OCI-LY1 (cell line): ENCODE data around the gene AMPD2.
A peak's percentile ranks its signal among the peaks of the same experiment; 100 is the strongest.

Experiments
- H2AFZ ChIP-seq: fragments of 200-600 bp; sonication (generic), shearing (Covaris generic); 2 replicates; pipeline ENCODE4 v1.6.0; 2014; ENCODE audit warnings: antibody characterized with exemption, mild to moderate bottlenecking, low read length
- H3F3A ChIP-seq: fragments of 200-600 bp; sonication (generic), shearing (Covaris generic); 2 replicates; pipeline ENCODE4 v1.6.0; 2014; ENCODE audit warnings: mild to moderate bottlenecking, antibody characterized with exemption, low read length, moderate library complexity; ENCODE audit not compliant: insufficient read depth
- H3K27ac ChIP-seq: fragments of 200-600 bp; sonication (generic); 2 replicates; pipeline ENCODE4 v1.5.1; 2014; ENCODE audit warnings: low read length, mixed run types, mild to moderate bottlenecking, low read depth; ENCODE audit not compliant: poor library complexity, severe bottlenecking
- H3K27me3 ChIP-seq: fragments of 200-600 bp; sonication (generic); 2 replicates; pipeline ENCODE4 v1.6.0; 2014; ENCODE audit warnings: antibody characterized with exemption, mild to moderate bottlenecking, low read length, moderate library complexity; ENCODE audit not compliant: insufficient read depth
- H3K36me3 ChIP-seq: fragments of 200-600 bp; sonication (generic); 2 replicates; pipeline ENCODE4 v1.6.1; 2014; ENCODE audit warnings: mild to moderate bottlenecking, antibody characterized with exemption, low read length, moderate library complexity, mixed read lengths; ENCODE audit not compliant: insufficient read depth
- H3K4me1 ChIP-seq: fragments of 200-600 bp; sonication (generic); 2 replicates; pipeline ENCODE4 v1.5.1; 2014; ENCODE audit warnings: mild to moderate bottlenecking, low read length, moderate library complexity; ENCODE audit not compliant: insufficient read depth, severe bottlenecking
- H3K4me2 ChIP-seq: fragments of 200-600 bp; sonication (generic), shearing (Covaris generic); 2 replicates; pipeline ENCODE4 v1.6.1; 2014; ENCODE audit warnings: low read length
- H3K4me3 ChIP-seq: fragments of 200-600 bp; sonication (generic); 2 replicates; pipeline ENCODE4 v1.5.1; 2014; ENCODE audit warnings: low read length, low read depth, mild to moderate bottlenecking, mixed read lengths; ENCODE audit not compliant: poor library complexity, severe bottlenecking
- H3K79me2 ChIP-seq: fragments of 200-600 bp; shearing (Covaris generic); 2 replicates; pipeline ENCODE4 v1.6.1; 2016; ENCODE audit warnings: mixed run types, low read length, mixed read lengths; ENCODE audit not compliant: insufficient read depth
- H3K9ac ChIP-seq: fragments of 200-600 bp; sonication (generic), shearing (Covaris generic); 2 replicates; pipeline ENCODE4 v1.6.1; 2014; ENCODE audit warnings: mild to moderate bottlenecking, low read length, mixed read lengths
- H3K9me2 ChIP-seq: fragments of 200-600 bp; sonication (generic), shearing (Covaris generic); 2 replicates; pipeline ENCODE4 v1.6.1; 2014; ENCODE audit warnings: low read depth, mild to moderate bottlenecking, low read length, mixed read lengths
- H3K9me3 ChIP-seq: fragments of 200-600 bp; shearing (Covaris generic); 2 replicates; pipeline ENCODE4 v1.6.1; 2014; ENCODE audit warnings: low read length, mixed read lengths
- H4K20me1 ChIP-seq: fragments of 200-600 bp; sonication (generic), shearing (Covaris generic); 2 replicates; pipeline ENCODE4 v1.6.0; 2016; ENCODE audit warnings: mild to moderate bottlenecking, low read length; ENCODE audit not compliant: insufficient read depth
- CTCF ChIP-seq: fragments of 200-600 bp; sonication (generic), shearing (Covaris generic); IDR thresholded peaks from 2 replicates; pipeline ENCODE4 v1.5.1; 2017; ENCODE audit warnings: mild to moderate bottlenecking, antibody characterized with exemption, low read length, moderate library complexity, mixed read lengths
- EZH2 ChIP-seq: fragments of 200-600 bp; sonication (generic), shearing (Covaris generic); IDR thresholded peaks from 2 replicates; pipeline ENCODE4 v1.8.0; 2017; ENCODE audit warnings: borderline replicate concordance, mixed run types, mild to moderate bottlenecking, antibody characterized with exemption, low read length, moderate library complexity, mixed read lengths

AMPD2 gene

GRCh38 chr1:109640285-109640865 is 20.7 kb downstream of the AMPD2 start:
- H3K4me2 ChIP-seq = no peak overlapping the region
- H3K4me3 ChIP-seq = no peak overlapping the region
- no peak overlapping the region for H2AFZ ChIP-seq
- peak; percentile 90 for TF ChIP-seq CTCF
- no peak for TF ChIP-seq EZH2
- no peaks in the 10 kb centered on the region for H3K27me3 ChIP-seq
- no peaks in the 10 kb centered on the region for H3F3A ChIP-seq
- no peaks in the 10 kb centered on the region for H3K4me1 ChIP-seq
- H3K79me2 ChIP-seq = no peaks in the 10 kb centered on the region
- H3K9me2 ChIP-seq = no peaks in the 10 kb centered on the region
- no peak overlapping the region for H3K9ac ChIP-seq
- H3K9me3 ChIP-seq = no peaks in the 10 kb centered on the region
- no peak overlapping the region for H3K27ac ChIP-seq
- H4K20me1 ChIP-seq = no peaks in the 10 kb centered on the region
- H3K36me3 ChIP-seq = no peaks in the 10 kb centered on the region

GRCh38 chr1:109641078-109641740 is 21.6 kb downstream of the AMPD2 start:
- no peaks in the 10 kb centered on the region for H3K9me2 ChIP-seq
- H3K4me2 ChIP-seq = no peak overlapping the region
- no peaks in the 10 kb centered on the region for H3F3A ChIP-seq
- H4K20me1 ChIP-seq = no peaks in the 10 kb centered on the region
- H3K4me3 ChIP-seq = no peak overlapping the region
- H2AFZ ChIP-seq = no peak overlapping the region
- no peaks in the 10 kb centered on the region for H3K27me3 ChIP-seq
- no peaks in the 10 kb centered on the region for H3K4me1 ChIP-seq
- H3K9ac ChIP-seq = no peak overlapping the region
- no peaks in the 10 kb centered on the region for H3K9me3 ChIP-seq
- no peaks in the 10 kb centered on the region for H3K36me3 ChIP-seq
- no peaks in the 10 kb centered on the region for H3K79me2 ChIP-seq
- no peak for TF ChIP-seq CTCF
- TF ChIP-seq EZH2 = no peak
- no peak overlapping the region for H3K27ac ChIP-seq

- Histone ChIP-seq H3F3A (no peaks in the 10 kb centered on the region), H3K9me2 (no peaks in the 10 kb centered on the region), H2AFZ (no peak overlapping the region), H3K9ac (no peak overlapping the region), H3K27me3 (no peaks in the 10 kb centered on the region), H3K36me3 (no peaks in the 10 kb centered on the region), H3K4me1 (no peaks in the 10 kb centered on the region), H3K9me3 (no peaks in the 10 kb centered on the region), H3K4me3 (no peak overlapping the region), H3K79me2 (no peaks in the 10 kb centered on the region), H3K27ac (no peak overlapping the region), H3K4me2 (no peak overlapping the region), H4K20me1 (no peaks in the 10 kb centered on the region)
- no peak for TF ChIP-seq CTCF
- no peak for TF ChIP-seq EZH2
Observed at GRCh38 chr1:109641861-109642260, 22.2 kb downstream of the AMPD2 start.
